OCI-LY3 (cell line): ENCODE measurements around the gene CELF2.

ENCODE experiments used
- CTCF ChIP-seq: fragments of 200-600, 300-600 bp; sonication (generic); IDR thresholded peaks from 2 replicates; pipeline ENCODE4 v1.5.1; 2014; ENCODE audit warnings: antibody characterized with exemption, low read length, low read depth
- EZH2phosphoT487 ChIP-seq: fragments of 200-600 bp; shearing (Covaris generic); IDR thresholded peaks from 2 replicates; pipeline ENCODE4 v1.6.1; 2018; ENCODE audit warnings: antibody characterized with exemption, mixed run types, low read depth

GRCh38 chr10:11381511-11381910 lies 363.8 kb downstream of the CELF2 start:
- no peak for TF ChIP-seq CTCF
- TF ChIP-seq EZH2phosphoT487 = no peak
